ENCODE results near the gene PEA15.

The PEA15 gene

DNA sequence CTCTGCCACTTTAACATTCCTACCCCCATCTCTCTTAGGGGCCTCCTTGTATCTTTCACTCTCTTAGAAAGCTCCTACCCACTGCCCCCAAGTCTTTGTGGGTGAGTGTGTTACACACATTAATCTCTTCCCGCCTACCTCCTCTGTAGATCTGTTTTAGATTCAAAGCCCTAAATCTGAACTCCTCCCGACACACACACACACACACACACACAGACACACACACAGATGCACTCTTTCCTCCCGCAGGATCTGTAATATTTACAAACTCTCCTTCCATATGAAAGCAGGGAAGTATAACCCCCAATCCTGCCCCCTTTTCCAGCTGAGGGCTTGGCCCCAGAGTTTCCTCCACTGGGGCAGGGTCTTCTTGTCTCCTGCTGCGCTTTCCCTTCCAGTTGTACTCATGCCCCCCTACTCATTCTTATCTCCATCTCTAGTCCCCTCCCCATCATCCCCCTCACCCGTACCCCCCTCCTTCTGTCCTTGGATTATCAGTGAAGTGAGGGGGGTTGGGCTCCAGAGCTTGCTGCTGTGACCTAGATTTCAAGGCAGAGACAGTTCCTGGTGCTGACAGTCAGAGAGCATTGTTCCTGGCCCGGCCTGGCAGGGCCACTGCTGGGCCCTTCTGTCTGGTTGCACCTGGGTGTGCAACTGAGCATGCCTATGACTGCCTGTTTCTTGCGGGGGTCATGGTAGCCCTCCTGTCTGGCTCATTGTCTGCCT, 4.3 kb downstream of the PEA15 start:
- DNase-seq, result no peak

DNA sequence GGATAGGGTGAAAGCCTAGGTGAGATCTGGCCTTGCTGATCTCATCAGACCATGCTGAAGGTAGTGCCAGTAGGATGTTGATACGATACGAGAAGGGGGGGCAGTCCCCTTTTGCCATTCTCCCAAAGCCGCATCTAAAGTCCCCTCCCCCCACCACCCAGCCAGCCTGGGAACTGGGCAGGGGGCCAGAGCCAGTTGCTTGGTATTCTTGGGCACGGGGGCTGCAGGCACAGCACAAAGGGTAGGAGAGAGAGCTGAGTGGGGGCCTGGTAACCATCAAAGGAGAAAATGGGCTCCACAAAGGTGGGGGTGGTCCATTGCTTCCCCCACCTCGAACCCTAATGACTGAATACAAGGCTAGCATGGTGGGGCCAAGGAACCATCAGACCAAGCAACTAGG, 5.4 kb downstream of the PEA15 start:
- no peak for DNase-seq

DNA sequence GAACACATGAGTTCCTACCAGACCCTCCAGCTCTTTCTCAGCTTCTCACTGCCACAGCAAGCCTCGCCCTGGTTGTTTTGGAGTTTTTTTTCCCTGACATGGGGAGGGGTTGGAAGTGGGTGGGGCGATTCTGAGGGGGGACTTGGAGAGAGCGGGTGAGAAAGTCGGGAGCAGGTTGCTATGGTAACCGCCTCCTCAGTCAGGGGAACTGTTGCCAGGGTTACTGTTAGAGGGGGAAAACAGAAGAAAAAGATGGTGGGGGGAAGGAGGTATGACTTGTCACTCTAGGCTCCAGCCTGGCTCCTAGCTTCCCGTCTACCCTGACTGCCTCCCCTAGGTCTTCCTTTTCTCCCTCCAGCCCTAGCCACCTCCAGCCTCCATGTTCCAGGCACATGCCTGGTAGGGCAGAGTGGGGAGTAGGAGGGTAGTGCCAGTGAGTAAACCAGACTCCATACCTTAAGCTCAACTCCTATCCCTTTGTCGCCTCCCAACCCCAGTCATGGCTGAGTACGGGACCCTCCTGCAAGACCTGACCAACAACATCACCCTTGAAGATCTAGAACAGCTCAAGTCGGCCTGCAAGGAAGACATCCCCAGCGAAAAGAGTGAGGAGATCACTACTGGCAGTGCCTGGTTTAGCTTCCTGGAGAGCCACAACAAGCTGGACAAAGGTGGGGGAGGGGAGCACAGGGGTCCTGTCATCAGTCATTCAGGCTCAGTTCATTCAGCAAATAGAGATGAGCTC, 6.0 kb downstream of the PEA15 start:
- DNase-seq, result no peak

DNA sequence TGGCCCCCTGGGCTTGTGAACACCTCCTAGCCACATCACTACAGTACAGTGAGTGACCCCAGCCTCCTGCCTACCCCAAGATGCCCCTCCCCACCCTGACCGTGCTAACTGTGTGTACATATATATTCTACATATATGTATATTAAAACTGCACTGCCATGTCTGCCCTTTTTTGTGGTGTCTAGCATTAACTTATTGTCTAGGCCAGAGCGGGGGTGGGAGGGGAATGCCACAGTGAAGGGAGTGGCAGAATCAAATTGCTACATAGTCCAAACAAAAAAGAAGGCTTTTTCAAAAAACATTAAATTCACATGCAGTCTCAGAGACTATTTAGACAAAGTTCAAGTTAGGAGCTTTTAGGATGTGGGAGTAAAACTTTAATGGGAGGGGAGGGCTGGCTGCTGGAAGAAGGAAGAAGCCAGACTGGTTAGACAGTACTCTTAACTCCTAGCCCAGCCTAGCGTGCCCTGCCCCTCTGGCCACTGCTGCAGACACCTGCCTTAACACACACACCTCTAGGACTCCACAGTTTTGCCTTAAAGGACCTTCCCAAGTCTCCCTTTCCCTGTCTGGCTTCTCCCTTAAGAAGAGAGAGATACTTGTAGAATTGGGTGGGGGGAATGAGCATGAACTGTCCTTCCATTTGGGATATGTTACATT, 9.4 kb downstream of the PEA15 start:
- no peak for DNase-seq

DNA sequence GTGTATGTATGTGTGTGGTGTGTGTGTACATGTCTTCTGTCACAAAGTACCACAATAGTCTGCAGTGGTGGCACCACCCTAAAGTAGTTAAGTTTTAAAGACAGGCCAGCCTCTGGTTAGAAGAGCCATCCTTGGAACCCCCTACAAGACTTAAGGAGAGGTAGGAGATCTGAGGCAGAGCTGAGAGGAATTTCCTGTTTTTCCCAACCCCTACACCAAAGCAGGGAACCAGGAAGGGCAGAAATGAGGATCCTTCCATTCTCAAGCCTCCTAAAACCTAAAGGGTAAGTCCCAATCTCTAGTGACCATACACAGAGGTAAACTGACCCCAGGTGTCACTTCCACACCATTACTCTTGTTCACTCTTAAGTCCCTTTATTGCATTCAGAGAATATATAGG, 11.1 kb downstream of the PEA15 start:
- DNase-seq, result no peak

DNA sequence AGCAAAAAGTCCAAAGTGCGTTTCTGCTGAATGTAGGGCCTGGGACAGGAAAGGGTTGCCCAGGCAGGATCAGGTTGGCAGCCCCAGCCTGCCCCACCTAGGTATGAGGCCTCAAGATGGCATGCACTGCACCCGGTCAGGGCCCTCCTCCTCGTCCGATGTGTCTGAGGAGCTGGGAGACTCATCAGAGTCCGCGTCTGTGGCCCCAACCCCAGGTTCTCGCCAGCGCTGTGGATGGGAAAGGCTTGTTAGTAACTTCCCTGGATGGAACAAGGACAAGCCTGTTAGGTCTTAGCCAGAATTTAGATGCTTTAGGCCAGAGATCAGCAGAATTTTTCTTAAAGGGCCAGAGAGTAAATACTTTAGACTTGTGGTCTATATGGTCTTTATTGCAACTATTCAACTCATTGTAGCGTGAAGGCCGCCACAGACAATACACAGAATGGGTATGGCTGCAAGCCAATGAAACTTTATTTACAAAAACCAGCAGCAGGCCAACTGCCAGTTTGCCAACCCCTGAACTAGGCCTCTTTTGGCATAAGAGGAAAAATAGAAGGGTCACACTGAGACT, 12.4 kb downstream of the PEA15 start:
- no peak for DNase-seq

DNA sequence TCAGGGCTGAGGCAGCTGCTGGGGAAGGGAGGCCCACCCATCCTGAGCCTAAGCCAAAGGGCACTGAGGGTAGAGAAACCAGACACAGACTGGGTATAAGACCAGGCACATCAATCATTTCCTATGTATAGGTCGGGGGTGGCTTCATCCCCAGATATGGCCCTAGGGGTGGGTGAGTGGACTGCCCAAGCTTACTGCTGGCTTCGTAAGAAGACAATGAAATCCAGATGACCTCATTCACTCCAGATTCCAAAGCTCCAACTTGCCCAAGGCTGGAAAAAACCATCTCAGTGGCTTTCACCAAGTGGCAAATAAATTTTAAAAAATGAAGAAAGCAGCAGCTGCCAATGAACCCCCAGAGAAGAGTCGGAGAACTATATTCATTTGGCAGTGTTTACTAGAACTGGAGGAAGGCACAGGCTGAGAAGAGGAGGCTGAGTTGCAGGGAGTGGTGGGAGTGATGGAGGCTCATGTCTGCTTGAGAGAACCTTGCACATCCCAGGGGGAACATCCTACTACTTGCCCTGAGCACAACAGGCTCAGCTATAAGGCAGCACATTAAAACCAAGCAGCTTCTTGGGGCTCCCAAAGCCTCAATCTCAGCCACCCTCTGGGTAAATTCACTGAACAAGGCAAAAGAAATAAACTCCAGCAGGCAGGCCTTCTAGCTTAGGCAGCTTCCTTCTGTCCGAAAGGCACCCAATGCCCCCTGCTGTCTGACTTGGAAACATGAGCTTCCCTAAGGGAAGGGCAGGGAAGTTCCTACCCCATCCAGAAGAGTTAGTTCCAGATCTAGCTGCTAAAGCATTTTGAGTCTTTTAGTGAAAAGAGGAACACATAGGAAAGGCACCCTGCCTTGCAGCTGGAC, 14.1 kb downstream of the PEA15 start:
- DNase-seq, result no peak

DNA sequence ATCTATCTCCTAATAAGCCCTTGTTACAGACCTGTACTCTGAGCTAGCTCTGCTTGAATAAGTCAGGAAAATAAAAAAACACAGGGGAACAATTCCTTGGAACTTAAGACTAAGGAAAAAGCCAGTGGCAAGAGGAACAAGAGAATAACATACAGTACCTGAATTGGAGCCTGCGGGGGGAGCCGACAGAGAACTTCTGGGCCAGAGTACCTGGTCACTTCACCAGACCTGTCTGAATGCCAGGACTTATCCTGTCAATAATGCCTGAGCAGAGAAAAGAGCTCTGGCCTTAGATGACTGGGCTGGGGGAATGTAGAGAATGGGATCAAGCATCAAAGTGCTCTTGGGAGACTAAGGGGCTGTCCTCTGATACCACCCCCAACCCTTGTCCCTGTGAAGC, 15.1 kb downstream of the PEA15 start:
- DNase-seq, result no peak

DNA sequence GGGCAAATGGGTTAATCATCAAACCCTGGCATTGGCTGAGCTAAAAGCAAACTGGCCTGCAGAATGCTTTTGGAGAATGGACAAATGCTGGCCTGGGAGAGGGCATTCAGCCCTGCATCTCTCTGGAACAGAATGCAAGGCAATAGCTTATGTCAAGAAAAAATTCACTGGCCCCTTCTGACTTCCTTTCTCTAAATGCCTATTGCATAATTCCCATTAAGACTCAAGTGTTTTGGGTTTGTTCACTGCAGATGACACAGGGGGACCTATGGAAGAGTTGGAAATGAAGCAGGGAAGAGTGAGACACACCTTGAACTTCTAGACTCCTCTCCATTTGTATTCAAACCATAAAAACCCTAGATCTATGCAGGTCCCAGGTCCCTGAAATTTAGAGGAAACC, 15.9 kb downstream of the PEA15 start:
- DNase-seq, result no peak

DNA sequence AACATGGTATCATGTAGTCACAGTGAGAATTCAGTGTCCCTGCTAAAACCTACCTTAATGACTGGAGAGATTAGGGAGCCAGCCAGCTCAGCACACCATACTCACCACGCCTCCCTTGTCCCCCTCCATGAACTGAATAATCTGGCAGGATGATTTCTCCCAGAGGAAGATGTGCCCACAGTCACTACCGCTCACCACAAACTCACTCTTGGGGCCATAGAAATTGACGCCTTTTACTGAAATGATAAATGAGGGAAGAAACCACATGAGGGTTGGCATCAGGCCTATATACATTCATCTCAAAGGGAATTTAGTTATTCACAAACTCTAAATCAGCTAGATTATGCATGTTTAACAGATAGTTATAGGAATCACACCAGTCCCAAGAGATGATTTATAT, 17.4 kb downstream of the PEA15 start:
- no peak for DNase-seq

DNA sequence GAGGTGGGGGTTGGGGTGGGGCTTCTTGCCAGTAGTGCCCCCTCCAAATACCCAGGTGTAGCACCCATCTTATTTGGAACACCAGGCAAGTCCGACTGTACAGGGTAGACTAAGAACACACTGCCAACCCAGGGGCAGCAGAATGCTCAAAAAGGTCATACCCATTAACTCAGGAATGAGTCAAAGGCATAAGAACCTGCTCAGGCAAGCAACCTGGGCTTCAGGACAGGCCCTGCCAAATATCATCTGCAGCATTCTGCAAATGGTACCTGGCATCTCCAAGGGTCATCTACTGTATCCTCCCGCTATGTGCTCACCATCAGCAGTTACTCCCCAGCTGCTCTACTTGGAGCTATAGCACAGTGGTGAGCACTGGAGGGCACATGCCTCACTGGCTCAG, 19.4 kb downstream of the PEA15 start:
- no peak for DNase-seq

DNA sequence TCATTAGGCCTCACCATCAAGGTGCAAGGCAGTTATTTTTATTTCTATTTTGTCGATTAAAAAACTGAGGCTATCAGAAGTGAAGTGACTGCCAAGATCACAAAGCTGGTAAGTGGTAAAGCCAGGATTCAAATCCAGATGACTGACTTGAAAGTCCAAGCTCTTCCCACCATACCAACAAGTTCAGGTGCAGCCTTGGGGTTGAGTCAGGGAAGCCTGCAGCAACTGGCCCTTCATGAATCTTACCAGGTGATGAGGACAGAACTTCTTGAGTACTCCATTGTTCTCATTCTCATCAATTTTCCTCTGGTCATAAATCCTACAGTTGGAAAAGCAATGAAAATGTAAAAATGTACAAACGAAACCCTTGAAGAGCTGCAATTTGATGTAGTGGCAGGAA, 20.2 kb downstream of the PEA15 start:
- no peak for DNase-seq

DNA sequence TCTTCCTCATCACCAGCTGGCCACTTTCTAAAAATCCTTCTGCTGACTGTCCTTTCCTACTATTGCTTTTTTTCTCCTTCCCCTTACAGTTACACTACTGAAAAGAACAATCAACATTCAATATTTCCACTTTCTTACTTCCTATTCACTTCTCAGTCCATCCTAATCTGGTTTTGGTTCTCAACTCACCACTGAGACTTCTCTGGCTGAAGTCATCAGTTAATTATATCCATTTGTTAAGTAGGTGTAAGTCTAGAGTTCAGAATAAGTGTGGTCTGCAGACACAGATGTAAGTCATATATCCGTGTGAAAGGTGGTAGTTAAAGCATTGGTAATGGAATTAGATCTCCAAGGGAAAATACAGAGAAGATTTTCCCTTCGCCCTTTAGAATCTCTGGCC, 21.4 kb downstream of the PEA15 start:
- no peak for DNase-seq

DNA sequence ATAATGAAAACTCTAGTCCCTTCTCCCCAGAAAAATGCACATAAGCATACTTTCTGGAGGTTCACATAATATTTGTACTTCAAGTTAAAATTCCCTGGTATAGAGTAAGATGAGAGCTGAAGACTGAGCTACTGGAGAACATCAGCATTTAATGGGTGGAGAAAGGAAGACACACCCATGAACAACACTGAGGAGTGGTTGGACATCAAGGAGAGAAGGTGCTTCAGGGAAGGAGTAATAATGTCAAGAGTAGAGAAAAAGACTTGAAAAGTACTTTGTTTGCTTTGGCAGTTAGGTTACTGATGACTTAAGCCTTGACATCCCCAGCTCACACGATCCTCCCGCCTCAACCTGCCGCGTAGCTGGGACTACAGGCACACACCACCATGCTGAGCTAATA, 21.9 kb downstream of the PEA15 start:
- no peak for DNase-seq

DNA sequence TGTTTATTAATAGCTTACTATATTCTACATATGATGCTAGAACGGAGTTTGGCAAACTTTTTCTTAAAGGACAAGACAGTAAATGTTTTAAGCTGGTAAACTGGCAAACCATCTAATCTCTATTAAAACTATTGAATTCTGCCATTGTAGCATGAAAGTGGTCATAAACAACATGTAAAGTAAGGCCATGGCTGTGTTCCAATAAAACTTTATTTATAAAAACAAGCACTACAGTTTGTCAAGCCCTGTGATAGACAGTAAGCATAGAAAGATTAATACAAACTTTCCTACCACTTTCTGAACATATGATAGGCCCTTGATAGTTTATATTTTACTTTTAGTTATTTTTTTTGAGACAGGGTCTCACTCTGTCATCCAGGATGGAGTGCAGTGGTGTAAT, 22.4 kb downstream of the PEA15 start:
- DNase-seq, result no peak

DNA sequence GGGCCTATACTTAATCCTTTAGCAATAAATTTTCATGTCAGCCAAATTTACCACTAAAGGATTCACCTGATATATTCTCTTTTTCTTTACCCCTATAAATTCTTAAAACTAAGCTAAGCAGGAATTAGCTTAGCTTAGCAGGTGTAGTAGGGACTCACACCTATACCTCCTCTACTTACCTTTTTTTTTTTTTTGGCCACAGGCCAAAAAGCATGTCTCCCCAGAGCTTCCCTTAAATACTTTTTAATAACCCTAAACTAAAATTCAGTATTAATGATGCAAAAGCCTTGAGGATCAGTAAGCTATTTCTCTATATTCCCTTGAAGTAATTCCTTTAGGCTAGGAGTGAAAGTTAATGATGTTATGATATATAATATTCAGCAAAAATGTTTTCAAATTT, 23.2 kb downstream of the PEA15 start:
- no peak for DNase-seq

DNA sequence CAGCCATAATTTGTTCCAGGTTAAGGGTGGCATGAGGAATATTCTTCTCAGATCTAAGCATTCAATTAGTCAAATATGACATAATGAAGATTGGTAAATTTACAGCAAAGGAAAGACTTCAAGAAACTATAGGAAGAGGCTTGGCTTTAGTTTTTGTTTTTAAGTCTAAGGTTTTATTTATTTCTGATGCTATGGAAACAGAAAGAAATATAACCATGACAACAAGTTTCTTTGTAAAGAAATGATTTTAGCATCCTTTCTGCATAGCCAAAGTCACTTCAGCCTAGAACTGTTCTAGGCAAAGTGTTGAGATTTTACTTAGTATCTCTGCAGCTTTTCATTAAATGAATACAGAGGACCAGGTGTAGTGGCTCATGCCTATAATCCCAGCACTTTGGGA, 27.7 kb downstream of the PEA15 start:
- DNase-seq, result no peak

DNA sequence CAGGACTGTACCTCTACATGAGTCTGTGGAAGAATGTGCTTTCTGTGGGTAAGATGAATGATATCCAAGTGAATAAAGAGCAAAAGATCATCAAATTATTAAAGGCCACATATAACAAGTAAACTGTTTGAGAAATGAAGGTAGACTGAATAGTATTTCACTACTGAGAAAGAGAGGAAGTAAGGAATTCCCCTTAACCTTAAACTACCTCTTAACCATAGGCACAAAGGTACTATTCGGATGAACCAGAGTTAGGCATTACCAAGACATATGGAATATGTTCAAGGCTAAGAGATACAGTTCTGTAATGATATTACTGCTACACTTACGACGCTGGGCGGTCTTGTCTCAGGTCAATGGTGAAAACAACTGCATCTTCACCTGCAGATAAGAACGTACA, 31.6 kb downstream of the PEA15 start:
- no peak for DNase-seq

DNA sequence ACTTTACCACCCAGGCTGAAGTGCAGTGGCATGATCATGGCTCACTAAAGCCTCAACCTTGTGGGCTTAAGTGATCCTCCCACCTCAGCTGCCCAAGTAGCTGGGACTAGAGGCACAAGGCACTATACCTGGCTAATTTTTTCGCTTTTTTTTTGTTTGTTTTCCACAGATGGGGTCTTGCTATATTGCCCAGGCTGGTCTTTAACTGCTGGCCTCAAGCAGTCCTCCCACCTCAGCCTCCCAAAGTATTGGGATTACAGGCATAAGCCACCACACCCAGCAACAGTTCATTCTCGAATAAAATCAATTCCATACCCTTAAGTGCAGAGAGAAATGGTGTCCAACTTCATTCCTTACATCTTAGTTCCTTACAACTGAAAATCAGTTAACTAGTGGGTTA, 32.4 kb downstream of the PEA15 start:
- DNase-seq, result no peak

DNA sequence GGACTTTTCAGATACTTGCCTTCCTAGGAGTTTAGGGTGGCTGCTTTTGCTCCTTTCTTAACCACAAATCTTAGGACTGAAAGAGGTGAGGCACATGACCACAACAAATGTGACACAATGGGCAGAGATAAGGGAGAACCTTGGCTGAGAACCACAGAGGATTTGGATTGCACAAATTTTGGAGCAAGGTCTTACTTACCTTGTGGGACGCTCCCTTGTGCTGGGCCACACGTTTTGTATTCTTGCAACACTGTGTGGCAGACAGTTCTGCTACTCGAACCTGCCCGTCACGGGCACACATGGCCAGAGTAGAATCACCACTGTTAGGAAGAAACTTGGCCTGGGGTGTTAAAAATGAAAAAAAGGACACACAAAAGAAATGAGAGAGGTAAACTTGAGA, 33.2 kb downstream of the PEA15 start:
- DNase-seq, result no peak

DNA sequence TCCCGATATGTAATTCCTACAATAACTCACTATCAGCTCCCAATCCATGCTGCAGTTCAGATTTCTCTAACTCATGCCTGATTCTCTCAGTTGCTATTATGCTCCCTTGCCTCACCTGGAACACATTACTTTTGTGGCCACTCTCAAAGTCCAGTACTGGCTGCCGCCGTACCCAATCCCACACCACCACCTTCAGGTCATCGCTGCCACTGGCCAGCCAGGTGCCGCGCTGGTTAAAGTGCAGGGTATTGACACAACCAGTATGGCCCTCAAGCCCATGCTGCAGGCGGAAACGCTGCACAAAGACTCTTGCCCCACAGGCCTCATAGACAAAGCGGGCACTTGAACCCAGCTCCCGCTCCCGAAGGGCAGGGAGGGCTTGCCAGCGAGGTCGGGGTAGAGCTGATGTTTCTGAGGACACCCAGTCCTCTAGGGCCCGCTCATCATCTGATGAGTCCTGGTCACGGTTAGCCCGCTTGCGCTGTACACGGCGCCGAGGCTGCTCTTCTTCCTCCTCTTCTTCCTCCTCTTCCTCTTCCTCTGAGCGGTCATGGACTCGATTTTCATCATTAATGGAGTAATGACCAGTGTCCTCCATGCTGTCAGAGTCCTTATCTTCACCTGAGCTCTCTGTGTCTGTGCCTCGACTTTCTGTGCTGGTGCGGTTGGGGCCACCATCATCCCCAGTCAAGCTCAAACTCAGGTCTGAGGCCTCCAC, 34.6 kb downstream of the PEA15 start:
- no peak for DNase-seq

DNA sequence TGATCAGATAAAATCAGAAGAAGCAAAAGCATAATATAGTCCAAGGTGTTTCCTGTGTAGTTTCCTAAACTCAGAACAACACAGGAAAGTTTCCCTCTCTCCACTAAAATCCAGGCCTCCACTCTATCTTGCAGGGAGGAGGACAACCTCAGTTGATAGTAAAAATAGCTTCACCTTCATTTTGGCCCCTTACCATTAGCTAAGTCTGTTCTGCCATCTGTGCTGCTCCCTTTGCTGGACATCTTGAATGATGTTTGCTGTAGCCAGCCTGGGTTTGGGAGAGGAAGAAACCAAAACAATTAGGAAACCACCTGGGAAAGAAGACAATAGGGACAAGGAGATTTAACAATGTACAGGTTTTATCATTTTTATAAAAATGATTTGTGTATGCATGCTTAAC, 38.6 kb downstream of the PEA15 start:
- no peak for DNase-seq

Data from NCI-H187 (cell line).